Measurements from ENCODE around the gene RASA3.
"Not testable (repeated sequence)": the region's sequence is repeated elsewhere in the genome, so short reads cannot be mapped to it uniquely, and the experiment has no call there.

GRCh38 chr13:113988859-113989258 is 143.6 kb downstream of the RASA3 start:
- not testable (repeated sequence) for TF ChIP-seq CTCF (IDR thresholded peaks at IDR 0.05; ENCODE audit: insufficient read depth, low read length); POLR2AphosphoS5 (IDR thresholded peaks at IDR 0.05; ENCODE audit: low read depth); GABPA (IDR thresholded peaks at IDR 0.05; ENCODE audit: low read depth); REST (IDR thresholded peaks at IDR 0.05; ENCODE audit: insufficient replicate concordance, low read depth)
